Mucosa of descending colon (tissue), 3 donors: ENCODE data around the gene UIMC1. TPM values are rescaled to one million over a fixed set of nuclear protein-coding genes. Genes with fewer than 3 reads are reported as not detected.

Experiments used
- ATAC-seq: fragments of 200-7000 bp; cut with Tn5 transposase; one replicate; pipeline ENCODE4 v1.9.1; 2020; ENCODE audit warnings: mild to moderate bottlenecking, moderate library complexity
- DNase-seq, 3 donors: peaks; one replicate each; pipeline ENCODE4 v3.0.0-alpha.2; 2020
- H3K36me3 ChIP-seq: fragments of 200-600 bp; one replicate; pipeline ENCODE4 v1.8.0; 2021; ENCODE audit warnings: low read depth, mild to moderate bottlenecking
- H3K4me1 ChIP-seq: fragments of 200-600 bp; one replicate; pipeline ENCODE4 v1.8.0; 2021; ENCODE audit warnings: low read depth, mild to moderate bottlenecking
- H3K4me3 ChIP-seq: fragments of 200-600 bp; one replicate; pipeline ENCODE4 v1.8.0; 2021; ENCODE audit warnings: mild to moderate bottlenecking
- H3K9me3 ChIP-seq: fragments of 200-600 bp; one replicate; pipeline ENCODE4 v1.8.0; 2021; ENCODE audit warnings: mild to moderate bottlenecking
- intact Hi-C, 2 donors: fragments of 100-400 bp; cut with DNase I in 1 of 2; cut with micrococcal nuclease in 1 of 2; formaldehyde crosslinking; loops; one replicate each; pipeline versions ENCODE4 v1.11.0 to v1.11.1; 2022; cut with DNase I, micrococcal nuclease
- total RNA-seq, 3 donors: library from RNA; stranded (reverse); fragmentation: NEBNext Ultra II Directional in 2 of 3; extraction: Animal tissue kit (Norgen Biotek cat#: 25700) in 2 of 3; gene quantifications; one replicate each; pipeline versions ENCODE4 v1.2.1 to v1.2.4, GENCODE V29; 2021 to 2023
- TF ChIP-seq, protein P1 (sequence below): fragments of 200-600 bp; IDR thresholded peaks from one replicate; pipeline ENCODE4 v1.8.0; 2022; ENCODE audit warnings: antibody characterized with exemption, mild to moderate bottlenecking
- donor health status: DM: no; HTN: no; CAD: no; lungs with moderate emphysema.
- donor health status: DM: no; HTN: no; CAD: no.
- donor health status: DM: no; HTN: yes; CAD: no.

UIMC1 gene
- total RNA-seq, 3 donors from 2014 or later: 30.7 to 57.8 (median 33.3) TPM

DNA sequence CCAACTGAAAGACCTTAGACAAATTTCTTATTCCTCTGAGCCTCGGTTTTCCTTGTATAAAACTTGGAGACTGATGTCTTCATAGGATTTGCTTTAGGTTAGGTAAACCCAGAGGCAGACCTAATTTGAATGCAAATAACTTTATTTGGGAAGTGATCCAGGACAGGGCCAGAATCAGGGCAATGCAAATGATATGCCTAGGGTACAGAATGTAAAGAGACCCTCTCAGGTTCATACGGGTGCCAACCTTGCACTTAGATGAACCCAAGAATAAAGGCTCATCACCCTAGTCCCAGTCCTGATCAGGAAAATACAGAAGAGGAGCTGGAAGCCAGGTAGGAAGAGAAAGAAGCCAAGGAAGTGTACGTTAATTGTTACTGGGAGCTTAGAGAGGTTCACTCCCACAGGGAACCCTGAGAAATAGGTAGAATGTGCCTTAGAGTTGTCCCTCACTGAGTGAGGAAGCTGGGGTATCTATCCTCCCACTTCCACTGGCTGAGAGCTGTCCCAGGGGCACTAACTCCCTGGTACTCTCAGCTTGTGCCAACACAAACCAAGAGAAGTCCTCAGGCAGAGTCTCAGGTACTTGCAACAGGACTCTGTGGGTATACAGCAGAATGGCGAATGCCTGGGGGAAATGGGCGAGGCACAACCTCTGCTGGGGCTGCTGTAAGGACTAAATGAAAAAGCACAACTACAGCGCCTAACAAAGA lies 104.3 kb downstream of the UIMC1 start:
- ATAC-seq (no peak), DNase-seq (no peak)
- intact Hi-C loops: no loop called here
- Histone ChIP-seq H3K36me3 (peaks cover 15% of the 10 kb centered on the region), H3K9me3 (no peaks in the 10 kb centered on the region), H3K4me1 (no peaks in the 10 kb centered on the region), H3K4me3 (no peak overlapping the region)
- TF ChIP-seq, protein P1, sequence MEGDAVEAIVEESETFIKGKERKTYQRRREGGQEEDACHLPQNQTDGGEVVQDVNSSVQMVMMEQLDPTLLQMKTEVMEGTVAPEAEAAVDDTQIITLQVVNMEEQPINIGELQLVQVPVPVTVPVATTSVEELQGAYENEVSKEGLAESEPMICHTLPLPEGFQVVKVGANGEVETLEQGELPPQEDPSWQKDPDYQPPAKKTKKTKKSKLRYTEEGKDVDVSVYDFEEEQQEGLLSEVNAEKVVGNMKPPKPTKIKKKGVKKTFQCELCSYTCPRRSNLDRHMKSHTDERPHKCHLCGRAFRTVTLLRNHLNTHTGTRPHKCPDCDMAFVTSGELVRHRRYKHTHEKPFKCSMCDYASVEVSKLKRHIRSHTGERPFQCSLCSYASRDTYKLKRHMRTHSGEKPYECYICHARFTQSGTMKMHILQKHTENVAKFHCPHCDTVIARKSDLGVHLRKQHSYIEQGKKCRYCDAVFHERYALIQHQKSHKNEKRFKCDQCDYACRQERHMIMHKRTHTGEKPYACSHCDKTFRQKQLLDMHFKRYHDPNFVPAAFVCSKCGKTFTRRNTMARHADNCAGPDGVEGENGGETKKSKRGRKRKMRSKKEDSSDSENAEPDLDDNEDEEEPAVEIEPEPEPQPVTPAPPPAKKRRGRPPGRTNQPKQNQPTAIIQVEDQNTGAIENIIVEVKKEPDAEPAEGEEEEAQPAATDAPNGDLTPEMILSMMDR: no peak

DNA sequence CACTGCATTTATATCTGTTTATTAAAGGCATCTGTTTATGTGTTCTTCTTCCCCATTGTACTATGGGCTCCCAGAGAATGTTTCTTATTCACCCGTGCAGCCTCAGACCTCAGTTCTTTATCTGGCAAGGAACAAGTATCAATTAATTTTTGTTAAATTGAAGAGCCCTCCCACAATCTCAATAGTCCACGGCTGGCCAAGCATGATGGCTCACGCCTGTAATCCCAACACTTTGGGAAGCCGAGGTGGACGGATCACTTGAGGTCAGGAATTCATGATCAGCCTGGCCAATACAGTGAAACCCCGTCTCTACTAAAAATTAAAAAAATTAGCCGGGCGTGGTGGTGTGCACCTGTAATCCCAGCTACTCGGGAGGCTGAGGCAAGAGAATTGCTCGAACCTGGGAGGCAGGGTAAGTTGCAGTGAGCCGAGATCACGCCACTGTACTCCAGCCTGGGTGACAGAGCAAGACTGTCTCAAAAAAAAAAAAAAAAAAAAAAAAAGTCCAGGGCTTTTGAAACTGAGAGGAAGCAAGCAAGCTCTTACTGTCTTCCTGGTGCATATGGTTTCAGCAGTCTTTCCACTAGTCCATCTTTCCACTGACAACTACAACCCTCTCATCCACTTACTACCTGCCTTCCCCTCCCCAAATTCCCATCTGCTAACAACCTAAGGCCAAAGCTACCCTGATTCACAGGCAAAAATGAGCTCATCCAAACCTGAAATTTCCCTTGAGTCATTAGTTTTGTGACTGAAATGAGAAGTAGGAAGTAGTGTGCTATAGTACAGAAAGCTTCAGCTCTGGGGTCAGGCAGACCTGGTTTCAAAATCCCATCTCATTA lies 105.1 kb downstream of the UIMC1 start:
- Histone ChIP-seq H3K36me3 (peaks cover 8% of the 10 kb centered on the region), H3K4me3 (no peak overlapping the region), H3K4me1 (no peaks in the 10 kb centered on the region), H3K9me3 (no peaks in the 10 kb centered on the region)
- TF ChIP-seq, protein P1: no peak
- intact Hi-C loops: no loop called here
- ATAC-seq (peak; percentile 42), DNase-seq (no peak)

DNA sequence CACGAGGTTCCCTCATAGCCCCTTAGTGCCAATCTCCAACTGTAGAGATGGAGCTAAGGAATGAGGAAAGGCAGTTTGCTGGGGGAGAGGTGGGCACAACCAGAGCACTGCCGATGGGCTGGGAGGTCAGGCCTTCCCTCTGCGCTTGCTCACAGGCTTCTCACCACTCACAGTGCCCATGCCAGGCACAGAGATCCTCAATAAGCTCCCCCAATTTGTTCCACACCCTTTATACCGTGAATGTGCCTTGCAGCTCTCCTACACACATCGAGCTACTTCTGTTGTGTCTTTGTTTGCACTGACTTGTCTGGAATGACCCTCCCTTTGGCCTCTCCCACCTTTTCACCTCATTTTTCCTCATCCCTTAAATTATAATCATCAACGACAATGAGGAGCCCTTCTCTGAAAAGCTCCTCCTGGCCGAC lies 105.8 kb downstream of the UIMC1 start:
- Histone ChIP-seq H3K36me3 (peaks cover 4% of the 10 kb centered on the region), H3K4me1 (no peaks in the 10 kb centered on the region), H3K4me3 (no peak overlapping the region), H3K9me3 (no peaks in the 10 kb centered on the region)
- DNase-seq (no peak), ATAC-seq (no peak)
- TF ChIP-seq, protein P1: no peak
- intact Hi-C loops: no loop called here

DNA sequence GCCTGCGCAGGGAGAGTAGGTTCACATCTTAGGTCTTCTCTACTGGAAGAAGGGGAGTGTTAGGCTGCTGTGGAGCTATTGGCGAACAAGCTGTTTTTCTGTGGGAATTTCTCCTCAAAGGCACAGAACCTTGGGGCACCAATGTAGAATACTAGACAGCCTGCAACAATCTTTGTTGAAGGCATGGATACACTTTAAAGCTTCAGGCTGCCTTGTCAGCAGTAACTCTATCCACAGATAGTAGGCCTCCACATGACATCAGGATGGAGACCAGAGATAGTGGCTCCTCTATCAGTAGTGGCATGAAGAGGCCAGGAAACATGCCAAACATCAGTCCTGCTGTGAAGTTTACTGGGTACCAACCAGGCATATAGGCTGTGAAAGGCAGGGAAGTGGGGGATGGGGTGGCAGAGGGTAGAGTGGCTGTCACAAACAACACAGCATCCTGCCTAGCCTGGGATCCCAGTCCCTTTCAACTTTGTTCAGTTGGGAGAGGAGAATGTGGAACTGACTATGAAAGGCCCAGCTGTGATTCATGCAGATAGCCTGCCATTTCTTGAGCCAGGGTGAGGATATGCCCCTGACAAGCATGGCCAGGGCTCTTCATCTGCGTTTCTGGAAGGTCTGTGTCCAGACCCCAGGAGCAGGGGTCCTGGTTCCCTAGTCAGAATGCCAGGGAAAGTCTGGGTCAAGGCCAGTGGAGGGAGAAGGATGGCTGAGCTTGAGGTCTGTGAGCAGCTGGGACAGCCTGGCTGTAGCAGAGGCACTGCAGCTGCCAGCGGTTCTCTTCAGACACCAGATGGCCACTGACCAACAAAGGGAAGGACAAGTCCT lies 106.4 kb downstream of the UIMC1 start:
- intact Hi-C loops: no loop called here
- no peak for DNase-seq
- TF ChIP-seq, protein P1: no peak
- no peaks in the 10 kb centered on the region for H3K9me3 ChIP-seq
- no peak for ATAC-seq
- H3K4me3 ChIP-seq: no peak overlapping the region
- H3K4me1 ChIP-seq: no peaks in the 10 kb centered on the region
- H3K36me3 ChIP-seq: peaks cover 1% of the 10 kb centered on the region

DNA sequence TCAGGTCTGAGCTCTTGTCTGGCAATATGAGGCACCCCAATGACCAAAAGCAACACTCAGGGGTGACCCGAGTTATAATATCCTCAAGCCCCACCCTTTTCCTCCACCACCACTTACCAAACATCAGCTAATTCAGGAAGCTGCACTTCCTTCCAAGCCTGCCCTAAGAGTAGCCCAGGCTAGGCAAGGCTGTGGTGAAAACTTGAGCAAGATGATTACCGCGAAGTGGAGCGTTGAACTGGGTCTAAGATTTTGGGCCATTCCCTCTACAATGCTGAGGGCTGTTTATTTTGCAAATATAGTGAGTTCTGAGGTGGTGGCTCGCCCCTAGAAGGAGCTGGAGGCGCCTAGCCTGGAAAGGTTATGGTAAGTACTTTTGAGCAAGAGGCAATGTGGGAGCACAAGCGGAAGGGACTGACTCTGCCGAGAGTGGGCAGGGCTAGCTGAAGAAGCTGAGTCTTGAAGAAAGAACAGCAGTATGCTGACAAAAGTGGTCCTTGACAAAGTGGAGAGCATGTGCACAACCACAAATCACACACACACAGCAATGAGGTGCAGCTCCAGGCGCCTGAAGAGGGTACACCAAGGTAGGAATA lies 107.2 kb downstream of the UIMC1 start, which contains the start of gene HK3:
Gene HK3, minus strand, starts transcription at position 51 of the 596 bp plus-strand sequence. CDS start 3,187 bp downstream, outside the sequence.
- intact Hi-C loops: no loop called here
- Histone ChIP-seq H3K36me3 (no peaks in the 10 kb centered on the region), H3K9me3 (no peaks in the 10 kb centered on the region), H3K4me3 (no peak within 1 kb of the TSS), H3K4me1 (no peaks in the 10 kb centered on the region)
- ATAC-seq (peak; percentile 37), DNase-seq (peak in 1 of 3 donors; percentile 9)
- TF ChIP-seq, protein P1: no peak
